ENCODE measurements around the gene INO80D.

GRCh38 chr2:205972113-205972512, 113.9 kb downstream of the INO80D start:
- TF ChIP-seq POLR2A (IDR thresholded peaks at IDR 0.05) (no peak), CTCF (IDR thresholded peaks at IDR 0.05) (no peak), EP300 (IDR thresholded peaks at IDR 0.05) (no peak)
